G401 (cell line): ENCODE data around the gene KIAA1210. TPM values are rescaled to one million over a fixed set of nuclear protein-coding genes. Genes with fewer than 3 reads are reported as not detected.
"Not testable (repeated sequence)": the region's sequence is repeated elsewhere in the genome, so short reads cannot be mapped to it uniquely, and the experiment has no call there.

Source experiments
- DNase-seq: peaks from one replicate; pipeline ENCODE4 v3.0.0-alpha.2; 2015; ENCODE audit warnings: low spot score
- in situ Hi-C: cut with HindIII; loops from 2 replicates; pipeline ENCODE4 v1.10.0; 2016; ENCODE audit warnings: low sequenced_read_pairs, mixed read lengths
- total RNA-seq: library from RNA; depleted of rRNA; stranded (reverse); fragments of >200 nt; shearing (Covaris generic); gene quantifications from 2 replicates; pipeline ENCODE4 v1.2.3, GENCODE V29; 2014; rRNA removed

The KIAA1210 gene
- total RNA-seq, 1 experiment from 2014 or later: not detected

GRCh38 chrX:119045884-119046283, 81.7 kb downstream of the KIAA1210 start:
- in situ Hi-C loops: no loop called here
- no peak for DNase-seq

GRCh38 chrX:119042996-119043395, 84.6 kb downstream of the KIAA1210 start:
- in situ Hi-C loops: no loop called here

GRCh38 chrX:119042040-119042439, 85.6 kb downstream of the KIAA1210 start:
- in situ Hi-C loops: no loop called here
- DNase-seq: no peak

More at GRCh38 chrX:119042996-119043395, 84.6 kb downstream of the KIAA1210 start:
- DNase-seq: no peak

- in situ Hi-C loops: no loop called here
- DNase-seq: no peak
Observed at GRCh38 chrX:119041175-119041574, 86.4 kb downstream of the KIAA1210 start.

GRCh38 chrX:119040432-119040831, 87.2 kb downstream of the KIAA1210 start:
- in situ Hi-C loops: no loop called here

GRCh38 chrX:119036107-119037029, 91.2 kb downstream of the KIAA1210 start:
- DNase-seq: no peak
- in situ Hi-C loops: no loop called here

More at GRCh38 chrX:119040432-119040831, 87.2 kb downstream of the KIAA1210 start:
- no peak for DNase-seq

GRCh38 chrX:119030990-119031389, 96.6 kb downstream of the KIAA1210 start:
- in situ Hi-C loops: no loop called here
- no peak for DNase-seq

GRCh38 chrX:119029656-119030055, 98.0 kb downstream of the KIAA1210 start:
- in situ Hi-C loops, DNase-seq: not testable (repeated sequence)

GRCh38 chrX:119028733-119029330, 98.8 kb downstream of the KIAA1210 start:
- DNase-seq: no peak
- in situ Hi-C loops: no loop called here

Other genes with a start within 250 kb of the KIAA1210 start
- 0.37 TPM in 1 of 2 replicates, not detected in the other for gene LONRF3, start 153.2 kb downstream of the KIAA1210 start, total RNA-seq
- not detected in 2 replicates for gene CT47C1, start 54.8 kb downstream of the KIAA1210 start, total RNA-seq
- 273 and 402 TPM in 2 replicates for gene PGRMC1, start 108.5 kb upstream of the KIAA1210 start, total RNA-seq